Measurements from ENCODE around the gene NFKBIL1.
"Not testable (repeated sequence)": the region's sequence is repeated elsewhere in the genome, so short reads cannot be mapped to it uniquely, and the experiment has no call there.

Gene NFKBIL1

DNA sequence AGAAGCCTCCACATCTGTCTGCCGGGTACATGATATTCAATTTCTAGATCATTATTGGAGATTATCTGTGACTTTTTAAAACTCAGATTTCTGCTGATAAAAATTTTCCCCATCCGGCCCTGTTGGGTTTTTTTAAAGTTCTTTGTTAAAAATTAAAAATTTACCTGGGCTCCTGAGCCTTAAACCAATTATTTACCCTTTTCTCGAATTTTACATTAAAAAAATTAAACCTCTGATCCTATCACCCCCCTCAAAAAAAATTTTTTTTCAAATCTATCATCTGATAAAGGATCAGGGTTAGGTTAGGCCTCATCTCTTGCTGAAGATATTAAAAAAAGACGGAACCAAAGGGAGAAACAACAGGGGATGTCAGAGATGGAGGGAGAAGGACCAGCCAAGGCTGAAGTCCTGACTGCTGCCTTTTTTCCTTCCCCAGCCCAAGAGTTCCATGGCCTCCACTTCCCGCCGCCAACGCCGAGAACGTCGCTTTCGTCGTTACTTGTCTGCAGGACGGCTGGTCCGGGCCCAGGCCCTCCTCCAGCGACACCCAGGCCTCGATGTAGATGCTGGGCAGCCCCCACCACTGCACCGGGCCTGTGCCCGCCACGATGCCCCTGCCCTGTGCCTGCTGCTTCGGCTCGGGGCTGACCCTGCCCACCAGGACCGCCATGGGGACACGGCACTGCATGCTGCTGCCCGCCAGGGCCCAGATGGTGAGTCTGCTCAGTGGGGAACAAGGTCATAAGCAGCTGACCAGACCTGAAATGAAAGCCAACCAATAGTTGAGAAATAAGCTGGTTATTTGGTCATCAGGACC lies 527 bp downstream of the NFKBIL1 start:
- Histone ChIP-seq H3K27ac (replicated peaks) (peak overlapping the region; percentile 51), H3K4me3 (replicated peaks; ENCODE audit: insufficient read depth, low read length) (peak overlapping the region; percentile 27), H3K27me3 (ENCODE audit: insufficient read depth, poor library complexity, severe bottlenecking) (no peaks in the 10 kb centered on the region)
- TF ChIP-seq SPI1 (IDR thresholded peaks at IDR 0.05; ENCODE audit: borderline replicate concordance, low read depth) (no peak), GABPA (IDR thresholded peaks at IDR 0.05; ENCODE audit: low read depth) (no peak), POLR2AphosphoS5 (IDR thresholded peaks at IDR 0.05; ENCODE audit: low read depth) (no peak)
- TF ChIP-seq, protein P1, sequence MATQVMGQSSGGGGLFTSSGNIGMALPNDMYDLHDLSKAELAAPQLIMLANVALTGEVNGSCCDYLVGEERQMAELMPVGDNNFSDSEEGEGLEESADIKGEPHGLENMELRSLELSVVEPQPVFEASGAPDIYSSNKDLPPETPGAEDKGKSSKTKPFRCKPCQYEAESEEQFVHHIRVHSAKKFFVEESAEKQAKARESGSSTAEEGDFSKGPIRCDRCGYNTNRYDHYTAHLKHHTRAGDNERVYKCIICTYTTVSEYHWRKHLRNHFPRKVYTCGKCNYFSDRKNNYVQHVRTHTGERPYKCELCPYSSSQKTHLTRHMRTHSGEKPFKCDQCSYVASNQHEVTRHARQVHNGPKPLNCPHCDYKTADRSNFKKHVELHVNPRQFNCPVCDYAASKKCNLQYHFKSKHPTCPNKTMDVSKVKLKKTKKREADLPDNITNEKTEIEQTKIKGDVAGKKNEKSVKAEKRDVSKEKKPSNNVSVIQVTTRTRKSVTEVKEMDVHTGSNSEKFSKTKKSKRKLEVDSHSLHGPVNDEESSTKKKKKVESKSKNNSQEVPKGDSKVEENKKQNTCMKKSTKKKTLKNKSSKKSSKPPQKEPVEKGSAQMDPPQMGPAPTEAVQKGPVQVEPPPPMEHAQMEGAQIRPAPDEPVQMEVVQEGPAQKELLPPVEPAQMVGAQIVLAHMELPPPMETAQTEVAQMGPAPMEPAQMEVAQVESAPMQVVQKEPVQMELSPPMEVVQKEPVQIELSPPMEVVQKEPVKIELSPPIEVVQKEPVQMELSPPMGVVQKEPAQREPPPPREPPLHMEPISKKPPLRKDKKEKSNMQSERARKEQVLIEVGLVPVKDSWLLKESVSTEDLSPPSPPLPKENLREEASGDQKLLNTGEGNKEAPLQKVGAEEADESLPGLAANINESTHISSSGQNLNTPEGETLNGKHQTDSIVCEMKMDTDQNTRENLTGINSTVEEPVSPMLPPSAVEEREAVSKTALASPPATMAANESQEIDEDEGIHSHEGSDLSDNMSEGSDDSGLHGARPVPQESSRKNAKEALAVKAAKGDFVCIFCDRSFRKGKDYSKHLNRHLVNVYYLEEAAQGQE (IDR thresholded peaks at IDR 0.05; ENCODE audit: insufficient replicate concordance, low read depth): no peak
- TF ChIP-seq, protein P2, sequence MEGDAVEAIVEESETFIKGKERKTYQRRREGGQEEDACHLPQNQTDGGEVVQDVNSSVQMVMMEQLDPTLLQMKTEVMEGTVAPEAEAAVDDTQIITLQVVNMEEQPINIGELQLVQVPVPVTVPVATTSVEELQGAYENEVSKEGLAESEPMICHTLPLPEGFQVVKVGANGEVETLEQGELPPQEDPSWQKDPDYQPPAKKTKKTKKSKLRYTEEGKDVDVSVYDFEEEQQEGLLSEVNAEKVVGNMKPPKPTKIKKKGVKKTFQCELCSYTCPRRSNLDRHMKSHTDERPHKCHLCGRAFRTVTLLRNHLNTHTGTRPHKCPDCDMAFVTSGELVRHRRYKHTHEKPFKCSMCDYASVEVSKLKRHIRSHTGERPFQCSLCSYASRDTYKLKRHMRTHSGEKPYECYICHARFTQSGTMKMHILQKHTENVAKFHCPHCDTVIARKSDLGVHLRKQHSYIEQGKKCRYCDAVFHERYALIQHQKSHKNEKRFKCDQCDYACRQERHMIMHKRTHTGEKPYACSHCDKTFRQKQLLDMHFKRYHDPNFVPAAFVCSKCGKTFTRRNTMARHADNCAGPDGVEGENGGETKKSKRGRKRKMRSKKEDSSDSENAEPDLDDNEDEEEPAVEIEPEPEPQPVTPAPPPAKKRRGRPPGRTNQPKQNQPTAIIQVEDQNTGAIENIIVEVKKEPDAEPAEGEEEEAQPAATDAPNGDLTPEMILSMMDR (IDR thresholded peaks at IDR 0.05; ENCODE audit: insufficient read depth, low read length): no peak
- no peak for DNase-seq (ENCODE audit: low read depth in 1 of 2, low spot score in 1 of 2)

DNA sequence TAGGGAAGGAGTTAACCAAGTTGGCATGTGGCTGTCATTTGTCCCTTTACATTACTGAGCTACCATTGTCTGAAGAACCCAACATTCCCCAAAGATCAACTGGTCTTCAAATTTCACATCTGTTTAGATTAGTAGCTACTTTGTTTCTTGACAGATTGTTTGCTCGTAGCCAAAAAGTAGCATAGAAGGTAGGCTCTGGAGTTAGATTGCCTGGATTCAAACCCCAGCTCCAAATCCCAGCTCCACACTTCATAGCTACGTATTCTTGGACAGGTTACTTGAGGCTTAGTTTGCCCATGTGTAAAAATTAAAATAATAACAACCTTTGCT lies 1.1 kb downstream of the NFKBIL1 start:
- TF ChIP-seq GABPA (IDR thresholded peaks at IDR 0.05; ENCODE audit: low read depth) (no peak), POLR2AphosphoS5 (IDR thresholded peaks at IDR 0.05; ENCODE audit: low read depth) (no peak), SPI1 (IDR thresholded peaks at IDR 0.05; ENCODE audit: borderline replicate concordance, low read depth) (no peak)
- TF ChIP-seq, protein P1 (IDR thresholded peaks at IDR 0.05; ENCODE audit: insufficient replicate concordance, low read depth): no peak
- TF ChIP-seq, protein P2 (IDR thresholded peaks at IDR 0.05; ENCODE audit: insufficient read depth, low read length): no peak
- DNase-seq (ENCODE audit: low read depth in 1 of 2, low spot score in 1 of 2): no peak
- Histone ChIP-seq H3K27me3 (ENCODE audit: insufficient read depth, poor library complexity, severe bottlenecking) (no peaks in the 10 kb centered on the region), H3K27ac (replicated peaks) (peak overlapping the region; percentile 51), H3K4me3 (replicated peaks; ENCODE audit: insufficient read depth, low read length) (no peak overlapping the region; the same call in 1 of the 2 replicates)

DNA sequence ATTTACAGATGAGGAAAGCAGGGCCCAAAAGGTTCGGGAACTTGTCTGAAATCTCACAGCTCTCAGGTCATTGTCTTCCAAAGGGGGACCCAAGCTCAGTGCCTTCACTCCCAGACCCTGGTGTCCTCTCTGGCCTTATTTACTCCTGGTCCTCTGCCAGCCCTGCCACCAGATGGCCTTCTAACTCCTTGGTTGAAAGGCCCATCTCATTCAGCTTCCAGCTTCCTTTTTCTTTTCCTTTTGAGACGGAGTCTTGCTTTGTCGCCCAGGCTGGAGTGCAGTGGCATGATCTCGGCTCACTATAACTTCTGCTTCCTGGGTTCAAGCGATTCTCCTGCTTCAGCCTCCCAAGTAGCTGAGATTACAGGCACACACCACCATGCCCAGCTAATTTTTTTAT lies 4.0 kb downstream of the NFKBIL1 start:
- not testable (repeated sequence) for H3K4me3 ChIP-seq (replicated peaks; ENCODE audit: insufficient read depth, low read length); H3K27me3 ChIP-seq (ENCODE audit: insufficient read depth, poor library complexity, severe bottlenecking)
- peak; percentile 72 to 92 for DNase-seq (ENCODE audit: low read depth in 1 of 2, low spot score in 1 of 2)
- H3K27ac ChIP-seq (replicated peaks): peak overlapping the region; percentile 12
- TF ChIP-seq, protein P2 (IDR thresholded peaks at IDR 0.05; ENCODE audit: insufficient read depth, low read length): peak; percentile 55
- peak; percentile 20; the same call in 1 of the 2 replicates for TF ChIP-seq SPI1 (IDR thresholded peaks at IDR 0.05; ENCODE audit: borderline replicate concordance, low read depth)
